GM12878 (cell line): Measurements from ENCODE around the gene PTPN21. TPM values are rescaled to one million over a fixed set of nuclear protein-coding genes. Genes with fewer than 3 reads are reported as not detected.

Experiments used
- BCL11A ChIP-seq: IDR thresholded peaks from 2 replicates; pipeline ENCODE4 v1.6.1; 2011; ENCODE audit warnings: low read depth, low read length
- IRF4 ChIP-seq: IDR thresholded peaks from 2 replicates; pipeline ENCODE4 v1.6.1; 2011; ENCODE audit warnings: low read depth, low read length
- KDM1A ChIP-seq: fragments of 200-600 bp; sonication (generic); IDR thresholded peaks from 2 replicates; pipeline ENCODE4 v1.6.1; 2016; ENCODE audit warnings: borderline replicate concordance
- KLF5 ChIP-seq: fragments of 450-650 bp; IDR thresholded peaks from 2 replicates; pipeline ENCODE4 v1.6.1; 2014; ENCODE audit warnings: mild to moderate bottlenecking; ENCODE audit not compliant: partially characterized antibody
- MEF2B ChIP-seq: fragments of 450-650 bp; IDR thresholded peaks from 2 replicates; pipeline ENCODE4 v1.6.1; 2018; ENCODE audit warnings: mild to moderate bottlenecking, moderate library complexity; ENCODE audit not compliant: partially characterized antibody, poor library complexity, severe bottlenecking
- MYC ChIP-seq: IDR thresholded peaks from 2 replicates; pipeline ENCODE4 v1.6.1; 2011; ENCODE audit warnings: mild to moderate bottlenecking, low read length, moderate library complexity, inconsistent platforms; ENCODE audit not compliant: insufficient read depth, insufficient replicate concordance, insufficient read length, severe bottlenecking
- RAD21 ChIP-seq: IDR thresholded peaks from 2 replicates; pipeline ENCODE4 v1.6.1; 2011; ENCODE audit warnings: mild to moderate bottlenecking, low read depth, low read length, moderate library complexity; ENCODE audit not compliant: insufficient read depth
- TAF1 ChIP-seq: IDR thresholded peaks from 2 replicates; pipeline ENCODE4 v1.6.1; 2011; ENCODE audit warnings: mild to moderate bottlenecking, low read depth, low read length, borderline replicate concordance
- TBL1XR1 ChIP-seq: IDR thresholded peaks from 2 replicates; pipeline ENCODE4 v1.6.1; 2012; ENCODE audit warnings: low read depth, low read length, improper control_type of control experiment
- TCF7 ChIP-seq: IDR thresholded peaks from 2 replicates; pipeline ENCODE4 v1.6.1; 2014; ENCODE audit warnings: antibody characterized with exemption, borderline replicate concordance
- ZNF274 ChIP-seq: IDR thresholded peaks from one replicate; pipeline ENCODE4 v1.8.0; 2011; ENCODE audit not compliant: insufficient read length, insufficient read depth
- ZNF622 ChIP-seq: fragments of 450-650 bp; IDR thresholded peaks from 2 replicates; pipeline ENCODE4 v1.6.1; 2017; ENCODE audit warnings: mild to moderate bottlenecking, inconsistent platforms
- polyA plus RNA-seq, 11 experiments: library from polyadenylated mRNA; depleted of rRNA in 4 of 11; unstranded in 6 of 11; stranded (reverse) in 5 of 11; fragments of >200 nt; fragmentation: Nextera tagmentation in 4 of 11; fragmentation: Illumina TruSeq in 1 of 11; extraction: Ambion mirVana in 4 of 11; extraction: Trizol in 1 of 11; gene quantifications; 1 replicate in 1 of 11; 2 replicates in 10 of 11; pipeline versions ENCODE4 v1.2.1 to v1.2.3, GENCODE V29; 2011 to 2016; ENCODE audit warnings: inconsistent platforms in 2 of 11, missing spikeins in 2 of 11, low read depth in 1 of 11
- total RNA-seq, 4 experiments: library from RNA; depleted of rRNA in 3 of 4; stranded (reverse); fragments of >200 nt in 3 of 4; fragmentation: Illumina TruSeq in 1 of 4; extraction: Trizol in 1 of 4; gene quantifications; 2 replicates each; pipeline versions ENCODE4 v1.2.1 to v1.2.3, GENCODE V29; 2013 to 2021
- TF ChIP-seq, protein P1 (sequence below): fragments of 450-650 bp; IDR thresholded peaks from 2 replicates; pipeline ENCODE4 v1.6.1; 2018; ENCODE audit warnings: mild to moderate bottlenecking, low read depth, moderate library complexity; ENCODE audit not compliant: partially characterized antibody
- TF ChIP-seq, protein P2 (sequence below): fragments of 450-650 bp; IDR thresholded peaks from 2 replicates; pipeline ENCODE4 v1.6.1; 2016; ENCODE audit warnings: mild to moderate bottlenecking, moderate library complexity, borderline replicate concordance
- TF ChIP-seq, protein P3 (sequence below): fragments of 450-650 bp; IDR thresholded peaks from 2 replicates; pipeline ENCODE4 v1.6.1; 2017; ENCODE audit warnings: low read depth, mild to moderate bottlenecking, moderate library complexity
- TF ChIP-seq, protein P4 (sequence below): fragments of 150-350 bp; IDR thresholded peaks from 2 replicates; pipeline ENCODE4 v1.6.1; 2014; ENCODE audit warnings: mild to moderate bottlenecking, low read depth, low read length

Gene PTPN21
- total and polyA plus RNA-seq, 10 of the 15 experiments (the other 5 are each of a cell fraction or from before 2014, with no cell fraction given): 0.01 to 0.23 (median 0.04) TPM; not detected in 3

DNA sequence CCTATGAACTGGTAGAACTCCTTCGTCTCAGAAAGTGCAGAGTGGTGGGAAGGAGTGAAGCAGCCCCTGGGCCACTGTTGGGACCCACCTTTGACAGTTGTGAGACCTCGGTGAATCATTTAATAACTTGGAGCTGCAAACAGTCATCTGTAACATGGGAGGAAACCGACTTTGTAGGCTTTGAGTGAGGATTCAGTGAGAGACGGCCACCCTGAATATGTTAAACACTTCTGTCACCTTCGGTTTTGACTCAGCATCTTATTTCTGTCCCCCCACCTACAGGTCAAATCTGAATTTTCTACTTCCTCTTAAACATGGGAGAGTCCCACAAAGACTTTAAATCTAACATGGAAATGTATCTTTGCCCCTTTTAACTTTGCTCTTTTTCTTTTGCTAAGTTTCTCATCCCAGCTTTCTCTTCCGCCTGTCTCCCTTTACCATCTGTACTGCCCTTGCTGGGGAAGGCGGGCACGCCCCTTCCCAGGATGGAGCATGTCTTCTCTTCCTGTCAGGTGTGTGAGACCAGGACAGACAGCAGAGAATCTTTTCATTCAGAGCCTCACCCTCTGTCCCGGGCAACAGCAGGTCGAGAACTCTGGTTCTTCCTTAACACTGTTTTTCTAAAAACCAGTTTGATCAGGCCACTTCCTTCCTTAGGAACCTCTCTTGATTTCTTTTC, 45.1 kb upstream of the PTPN21 start (continued):
- no peak for TF ChIP-seq KLF5
- no peak for TF ChIP-seq MYC
- TF ChIP-seq, protein P1, sequence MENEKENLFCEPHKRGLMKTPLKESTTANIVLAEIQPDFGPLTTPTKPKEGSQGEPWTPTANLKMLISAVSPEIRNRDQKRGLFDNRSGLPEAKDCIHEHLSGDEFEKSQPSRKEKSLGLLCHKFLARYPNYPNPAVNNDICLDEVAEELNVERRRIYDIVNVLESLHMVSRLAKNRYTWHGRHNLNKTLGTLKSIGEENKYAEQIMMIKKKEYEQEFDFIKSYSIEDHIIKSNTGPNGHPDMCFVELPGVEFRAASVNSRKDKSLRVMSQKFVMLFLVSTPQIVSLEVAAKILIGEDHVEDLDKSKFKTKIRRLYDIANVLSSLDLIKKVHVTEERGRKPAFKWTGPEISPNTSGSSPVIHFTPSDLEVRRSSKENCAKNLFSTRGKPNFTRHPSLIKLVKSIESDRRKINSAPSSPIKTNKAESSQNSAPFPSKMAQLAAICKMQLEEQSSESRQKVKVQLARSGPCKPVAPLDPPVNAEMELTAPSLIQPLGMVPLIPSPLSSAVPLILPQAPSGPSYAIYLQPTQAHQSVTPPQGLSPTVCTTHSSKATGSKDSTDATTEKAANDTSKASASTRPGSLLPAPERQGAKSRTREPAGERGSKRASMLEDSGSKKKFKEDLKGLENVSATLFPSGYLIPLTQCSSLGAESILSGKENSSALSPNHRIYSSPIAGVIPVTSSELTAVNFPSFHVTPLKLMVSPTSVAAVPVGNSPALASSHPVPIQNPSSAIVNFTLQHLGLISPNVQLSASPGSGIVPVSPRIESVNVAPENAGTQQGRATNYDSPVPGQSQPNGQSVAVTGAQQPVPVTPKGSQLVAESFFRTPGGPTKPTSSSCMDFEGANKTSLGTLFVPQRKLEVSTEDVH: no peak
- TF ChIP-seq, protein P2, sequence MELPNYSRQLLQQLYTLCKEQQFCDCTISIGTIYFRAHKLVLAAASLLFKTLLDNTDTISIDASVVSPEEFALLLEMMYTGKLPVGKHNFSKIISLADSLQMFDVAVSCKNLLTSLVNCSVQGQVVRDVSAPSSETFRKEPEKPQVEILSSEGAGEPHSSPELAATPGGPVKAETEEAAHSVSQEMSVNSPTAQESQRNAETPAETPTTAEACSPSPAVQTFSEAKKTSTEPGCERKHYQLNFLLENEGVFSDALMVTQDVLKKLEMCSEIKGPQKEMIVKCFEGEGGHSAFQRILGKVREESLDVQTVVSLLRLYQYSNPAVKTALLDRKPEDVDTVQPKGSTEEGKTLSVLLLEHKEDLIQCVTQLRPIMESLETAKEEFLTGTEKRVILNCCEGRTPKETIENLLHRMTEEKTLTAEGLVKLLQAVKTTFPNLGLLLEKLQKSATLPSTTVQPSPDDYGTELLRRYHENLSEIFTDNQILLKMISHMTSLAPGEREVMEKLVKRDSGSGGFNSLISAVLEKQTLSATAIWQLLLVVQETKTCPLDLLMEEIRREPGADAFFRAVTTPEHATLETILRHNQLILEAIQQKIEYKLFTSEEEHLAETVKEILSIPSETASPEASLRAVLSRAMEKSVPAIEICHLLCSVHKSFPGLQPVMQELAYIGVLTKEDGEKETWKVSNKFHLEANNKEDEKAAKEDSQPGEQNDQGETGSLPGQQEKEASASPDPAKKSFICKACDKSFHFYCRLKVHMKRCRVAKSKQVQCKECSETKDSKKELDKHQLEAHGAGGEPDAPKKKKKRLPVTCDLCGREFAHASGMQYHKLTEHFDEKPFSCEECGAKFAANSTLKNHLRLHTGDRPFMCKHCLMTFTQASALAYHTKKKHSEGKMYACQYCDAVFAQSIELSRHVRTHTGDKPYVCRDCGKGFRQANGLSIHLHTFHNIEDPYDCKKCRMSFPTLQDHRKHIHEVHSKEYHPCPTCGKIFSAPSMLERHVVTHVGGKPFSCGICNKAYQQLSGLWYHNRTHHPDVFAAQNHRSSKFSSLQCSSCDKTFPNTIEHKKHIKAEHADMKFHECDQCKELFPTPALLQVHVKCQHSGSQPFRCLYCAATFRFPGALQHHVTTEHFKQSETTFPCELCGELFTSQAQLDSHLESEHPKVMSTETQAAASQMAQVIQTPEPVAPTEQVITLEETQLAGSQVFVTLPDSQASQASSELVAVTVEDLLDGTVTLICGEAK: no peak
- 0 out of 2 replicates have a peak, but pooled peaks have one; percentile 3 for TF ChIP-seq RAD21
- TF ChIP-seq, protein P3, sequence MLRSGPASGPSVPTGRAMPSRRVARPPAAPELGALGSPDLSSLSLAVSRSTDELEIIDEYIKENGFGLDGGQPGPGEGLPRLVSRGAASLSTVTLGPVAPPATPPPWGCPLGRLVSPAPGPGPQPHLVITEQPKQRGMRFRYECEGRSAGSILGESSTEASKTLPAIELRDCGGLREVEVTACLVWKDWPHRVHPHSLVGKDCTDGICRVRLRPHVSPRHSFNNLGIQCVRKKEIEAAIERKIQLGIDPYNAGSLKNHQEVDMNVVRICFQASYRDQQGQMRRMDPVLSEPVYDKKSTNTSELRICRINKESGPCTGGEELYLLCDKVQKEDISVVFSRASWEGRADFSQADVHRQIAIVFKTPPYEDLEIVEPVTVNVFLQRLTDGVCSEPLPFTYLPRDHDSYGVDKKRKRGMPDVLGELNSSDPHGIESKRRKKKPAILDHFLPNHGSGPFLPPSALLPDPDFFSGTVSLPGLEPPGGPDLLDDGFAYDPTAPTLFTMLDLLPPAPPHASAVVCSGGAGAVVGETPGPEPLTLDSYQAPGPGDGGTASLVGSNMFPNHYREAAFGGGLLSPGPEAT: peak; percentile 74
- TF ChIP-seq ZNF274: no peak
- TF ChIP-seq TBL1XR1: peak; percentile 76; the same call in 1 of the 2 replicates
- peak; percentile 77 for TF ChIP-seq MEF2B
- TF ChIP-seq BCL11A: peak; percentile 94
- no peak for TF ChIP-seq ZNF622
- TF ChIP-seq KDM1A: no peak
- peak; percentile 50; the same call in 1 of the 2 replicates for TF ChIP-seq TCF7
- TF ChIP-seq TAF1: no peak
- peak; percentile 99 for TF ChIP-seq IRF4
- TF ChIP-seq, protein P4, sequence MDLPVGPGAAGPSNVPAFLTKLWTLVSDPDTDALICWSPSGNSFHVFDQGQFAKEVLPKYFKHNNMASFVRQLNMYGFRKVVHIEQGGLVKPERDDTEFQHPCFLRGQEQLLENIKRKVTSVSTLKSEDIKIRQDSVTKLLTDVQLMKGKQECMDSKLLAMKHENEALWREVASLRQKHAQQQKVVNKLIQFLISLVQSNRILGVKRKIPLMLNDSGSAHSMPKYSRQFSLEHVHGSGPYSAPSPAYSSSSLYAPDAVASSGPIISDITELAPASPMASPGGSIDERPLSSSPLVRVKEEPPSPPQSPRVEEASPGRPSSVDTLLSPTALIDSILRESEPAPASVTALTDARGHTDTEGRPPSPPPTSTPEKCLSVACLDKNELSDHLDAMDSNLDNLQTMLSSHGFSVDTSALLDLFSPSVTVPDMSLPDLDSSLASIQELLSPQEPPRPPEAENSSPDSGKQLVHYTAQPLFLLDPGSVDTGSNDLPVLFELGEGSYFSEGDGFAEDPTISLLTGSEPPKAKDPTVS: no peak
